Activated naive CD8-positive, alpha-beta T cell treated with anti-CD3 and anti-CD28 coated beads for 36 hours (primary cell): ENCODE data around the gene MINDY4. TPM values are rescaled to one million over a fixed set of nuclear protein-coding genes. Genes with fewer than 3 reads are reported as not detected.

ENCODE experiments used
- DNase-seq: peaks from one replicate; pipeline ENCODE4 v3.0.0; 2021
- H3K27ac Mint-ChIP-seq: one replicate; pipeline ENCODE4 v1.8.0; 2022; ENCODE audit warnings: mild to moderate bottlenecking, moderate library complexity, mixed read lengths
- H3K27me3 Mint-ChIP-seq: one replicate; pipeline ENCODE4 v1.8.0; 2022; ENCODE audit warnings: mild to moderate bottlenecking, mixed read lengths
- H3K36me3 Mint-ChIP-seq: one replicate; pipeline ENCODE4 v1.8.0; 2021; ENCODE audit warnings: mild to moderate bottlenecking, mixed read lengths
- H3K4me1 Mint-ChIP-seq: one replicate; pipeline ENCODE4 v1.8.0; 2021; ENCODE audit warnings: mixed read lengths
- H3K4me3 Mint-ChIP-seq: one replicate; pipeline ENCODE4 v1.8.0; 2022; ENCODE audit warnings: mild to moderate bottlenecking, moderate library complexity, mixed read lengths
- H3K9me3 Mint-ChIP-seq: one replicate; pipeline ENCODE4 v1.8.0; 2022; ENCODE audit warnings: mixed read lengths
- total RNA-seq, 2 experiments: library from RNA; stranded (reverse); gene quantifications; one replicate each; pipeline ENCODE4 v1.2.3, GENCODE V29; 2021

MINDY4 gene
- total RNA-seq, 2 experiments from 2014 or later, result 1.6 to 2.0 TPM

DNA sequence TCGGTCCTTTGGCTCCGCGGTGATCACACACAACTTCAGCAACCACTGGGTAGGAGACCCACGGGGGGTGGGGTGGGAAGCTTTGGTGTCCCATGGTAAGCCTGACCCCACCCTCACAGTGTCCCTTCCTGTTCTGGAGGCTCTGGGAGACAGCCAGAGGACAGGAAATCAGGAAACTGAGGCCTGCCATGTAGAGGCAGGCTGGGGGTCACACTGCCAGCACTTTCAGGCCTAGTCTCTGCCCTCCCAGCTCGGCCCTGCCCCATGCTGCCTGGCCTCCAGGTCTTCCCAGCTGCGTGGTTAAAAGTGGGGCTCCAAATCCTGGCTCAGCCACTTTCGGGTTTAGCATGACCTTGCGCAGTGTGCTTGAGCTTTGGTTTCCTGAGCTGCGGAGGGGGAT lies 151.4 kb downstream of the MINDY4 start:
- DNase-seq, result no peak
- Mint-ChIP-seq H3K27me3 (no peaks in the 10 kb centered on the region), H3K4me1 (no peaks in the 10 kb centered on the region), H3K36me3 (no peaks in the 10 kb centered on the region), H3K27ac (no peak overlapping the region), H3K9me3 (peaks cover 2% of the 10 kb centered on the region), H3K4me3 (no peak overlapping the region)

DNA sequence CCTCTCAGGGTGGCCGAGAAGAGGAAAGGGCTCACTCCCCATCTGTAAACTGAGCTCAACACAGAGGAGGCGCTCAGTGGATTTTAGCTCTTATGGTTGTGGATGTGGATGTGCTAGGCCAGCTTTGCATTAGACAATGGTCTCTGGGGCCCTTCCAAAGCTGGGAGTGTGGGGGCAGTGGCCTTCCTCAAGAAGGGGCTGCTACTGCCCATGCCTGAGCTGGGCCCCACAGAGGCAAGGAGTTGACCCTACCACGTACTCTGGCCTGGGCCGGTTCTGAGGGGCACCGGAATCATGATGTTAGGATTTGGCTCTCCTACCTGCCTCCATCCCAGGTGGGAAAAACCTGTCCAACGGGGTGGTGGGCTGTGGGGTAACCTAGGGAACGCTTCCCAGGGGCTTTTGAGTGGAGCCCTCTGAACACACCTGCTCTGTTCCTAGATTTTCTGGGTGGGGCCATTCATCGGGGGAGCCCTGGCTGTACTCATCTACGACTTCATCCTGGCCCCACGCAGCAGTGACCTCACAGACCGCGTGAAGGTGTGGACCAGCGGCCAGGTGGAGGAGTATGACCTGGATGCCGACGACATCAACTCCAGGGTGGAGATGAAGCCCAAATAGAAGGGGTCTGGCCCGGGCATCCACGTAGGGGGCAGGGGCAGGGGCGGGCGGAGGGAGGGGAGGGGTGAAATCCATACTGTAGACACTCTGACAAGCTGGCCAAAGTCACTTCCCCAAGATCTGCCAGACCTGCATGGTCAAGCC lies 152.0 kb downstream of the MINDY4 start:
- H3K27me3 Mint-ChIP-seq, result no peaks in the 10 kb centered on the region
- H3K27ac Mint-ChIP-seq, result no peak overlapping the region
- no peak overlapping the region for H3K4me3 Mint-ChIP-seq
- DNase-seq, result no peak
- H3K36me3 Mint-ChIP-seq, result no peaks in the 10 kb centered on the region
- no peaks in the 10 kb centered on the region for H3K4me1 Mint-ChIP-seq
- peaks cover 2% of the 10 kb centered on the region for H3K9me3 Mint-ChIP-seq

DNA sequence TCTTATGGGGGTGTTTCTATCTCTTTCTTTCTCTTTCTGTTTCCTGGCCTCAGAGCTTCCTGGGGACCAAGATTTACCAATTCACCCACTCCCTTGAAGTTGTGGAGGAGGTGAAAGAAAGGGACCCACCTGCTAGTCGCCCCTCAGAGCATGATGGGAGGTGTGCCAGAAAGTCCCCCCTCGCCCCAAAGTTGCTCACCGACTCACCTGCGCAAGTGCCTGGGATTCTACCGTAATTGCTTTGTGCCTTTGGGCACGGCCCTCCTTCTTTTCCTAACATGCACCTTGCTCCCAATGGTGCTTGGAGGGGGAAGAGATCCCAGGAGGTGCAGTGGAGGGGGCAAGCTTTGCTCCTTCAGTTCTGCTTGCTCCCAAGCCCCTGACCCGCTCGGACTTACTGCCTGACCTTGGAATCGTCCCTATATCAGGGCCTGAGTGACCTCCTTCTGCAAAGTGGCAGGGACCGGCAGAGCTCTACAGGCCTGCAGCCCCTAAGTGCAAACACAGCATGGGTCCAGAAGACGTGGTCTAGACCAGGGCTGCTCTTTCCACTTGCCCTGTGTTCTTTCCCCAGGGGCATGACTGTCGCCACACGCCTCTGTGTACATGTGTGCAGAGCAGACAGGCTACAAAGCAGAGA lies 152.7 kb downstream of the MINDY4 start:
- H3K36me3 Mint-ChIP-seq, result no peaks in the 10 kb centered on the region
- no peak overlapping the region for H3K27ac Mint-ChIP-seq
- peaks cover 2% of the 10 kb centered on the region for H3K9me3 Mint-ChIP-seq
- no peaks in the 10 kb centered on the region for H3K27me3 Mint-ChIP-seq
- no peak for DNase-seq
- H3K4me1 Mint-ChIP-seq, result no peaks in the 10 kb centered on the region
- H3K4me3 Mint-ChIP-seq, result no peak overlapping the region

DNA sequence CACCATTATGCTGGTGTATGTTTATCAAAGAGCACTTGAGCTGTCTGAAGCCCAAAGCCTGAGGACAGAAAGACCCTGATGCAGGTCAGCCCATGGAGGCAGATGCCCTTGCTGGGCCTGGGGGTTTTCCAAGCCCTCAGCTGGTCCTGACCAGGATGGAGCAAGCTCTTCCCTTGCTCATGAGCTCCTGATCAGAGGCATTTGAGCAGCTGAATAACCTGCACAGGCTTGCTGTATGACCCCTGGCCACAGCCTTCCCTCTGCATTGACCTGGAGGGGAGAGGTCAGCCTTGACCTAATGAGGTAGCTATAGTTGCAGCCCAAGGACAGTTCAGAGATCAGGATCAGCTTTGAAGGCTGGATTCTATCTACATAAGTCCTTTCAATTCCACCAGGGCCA lies 153.4 kb downstream of the MINDY4 start:
- H3K36me3 Mint-ChIP-seq, result no peaks in the 10 kb centered on the region
- H3K4me3 Mint-ChIP-seq, result no peak overlapping the region
- H3K4me1 Mint-ChIP-seq, result no peaks in the 10 kb centered on the region
- no peak for DNase-seq
- no peaks in the 10 kb centered on the region for H3K27me3 Mint-ChIP-seq
- H3K27ac Mint-ChIP-seq, result no peak overlapping the region
- H3K9me3 Mint-ChIP-seq, result peaks cover 2% of the 10 kb centered on the region

DNA sequence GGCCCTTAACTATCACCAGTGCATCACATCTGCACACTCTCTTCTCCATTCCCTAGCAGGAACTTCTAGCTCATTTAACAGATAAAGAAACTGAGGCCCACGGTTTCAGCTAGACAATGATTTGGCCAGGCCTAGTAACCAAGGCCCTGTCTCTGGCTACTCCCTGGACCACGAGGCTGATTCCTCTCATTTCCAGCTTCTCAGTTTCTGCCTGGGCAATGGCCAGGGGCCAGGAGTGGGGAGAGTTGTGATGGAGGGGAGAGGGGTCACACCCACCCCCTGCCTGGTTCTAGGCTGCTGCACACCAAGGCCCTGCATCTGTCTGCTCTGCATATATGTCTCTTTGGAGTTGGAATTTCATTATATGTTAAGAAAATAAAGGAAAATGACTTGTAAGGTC lies 153.9 kb downstream of the MINDY4 start:
- DNase-seq, result no peak
- Mint-ChIP-seq H3K4me1 (no peaks in the 10 kb centered on the region), H3K27ac (no peak overlapping the region), H3K36me3 (no peaks in the 10 kb centered on the region), H3K4me3 (no peak overlapping the region), H3K9me3 (peaks cover 2% of the 10 kb centered on the region), H3K27me3 (no peaks in the 10 kb centered on the region)

DNA sequence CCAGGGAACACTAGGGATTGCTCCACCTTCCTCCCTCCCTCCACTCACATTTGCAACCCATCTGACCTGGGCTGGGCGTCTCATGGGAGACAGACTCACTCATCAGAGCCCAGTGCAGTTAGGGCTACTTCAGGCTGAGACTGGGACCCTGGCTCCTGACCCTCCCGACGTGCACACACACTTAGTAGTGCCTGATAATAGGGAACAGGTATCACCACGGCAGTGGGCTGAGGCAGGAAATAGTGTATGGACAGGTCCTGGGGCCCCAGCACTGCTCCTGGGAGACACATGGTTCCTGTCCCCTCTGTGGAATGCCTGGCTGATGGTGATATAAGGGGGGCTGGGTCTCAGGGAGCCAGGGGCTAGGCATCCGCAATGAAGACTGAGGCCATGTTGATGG lies 154.7 kb downstream of the MINDY4 start:
- no peak for DNase-seq
- H3K9me3 Mint-ChIP-seq, result peaks cover 2% of the 10 kb centered on the region
- no peaks in the 10 kb centered on the region for H3K27me3 Mint-ChIP-seq
- no peak overlapping the region for H3K27ac Mint-ChIP-seq
- H3K4me1 Mint-ChIP-seq, result no peaks in the 10 kb centered on the region
- H3K36me3 Mint-ChIP-seq, result no peaks in the 10 kb centered on the region
- no peak overlapping the region for H3K4me3 Mint-ChIP-seq

DNA sequence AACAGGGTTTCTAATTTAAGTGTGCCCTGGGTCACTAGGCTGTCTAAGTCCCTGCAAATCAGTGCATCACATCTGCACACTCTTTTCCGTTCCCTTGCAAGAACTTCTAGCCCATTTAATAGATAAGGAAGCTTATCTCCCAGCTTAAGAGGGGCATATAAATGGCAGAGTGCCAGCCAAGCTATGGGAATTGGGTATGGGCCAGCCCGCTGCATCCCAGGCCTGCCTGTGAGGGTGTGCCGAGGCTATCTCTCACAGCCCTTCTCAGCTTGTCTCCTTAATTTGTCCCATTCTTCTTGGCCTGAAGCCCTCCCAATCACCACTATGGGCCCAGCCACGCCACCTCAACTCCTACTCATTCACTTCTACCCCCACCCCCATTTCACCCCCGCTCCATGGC lies 155.1 kb downstream of the MINDY4 start:
- Mint-ChIP-seq H3K36me3 (no peaks in the 10 kb centered on the region), H3K27me3 (no peaks in the 10 kb centered on the region), H3K4me3 (no peak overlapping the region), H3K27ac (no peak overlapping the region), H3K9me3 (peaks cover 2% of the 10 kb centered on the region), H3K4me1 (no peaks in the 10 kb centered on the region)
- no peak for DNase-seq

DNA sequence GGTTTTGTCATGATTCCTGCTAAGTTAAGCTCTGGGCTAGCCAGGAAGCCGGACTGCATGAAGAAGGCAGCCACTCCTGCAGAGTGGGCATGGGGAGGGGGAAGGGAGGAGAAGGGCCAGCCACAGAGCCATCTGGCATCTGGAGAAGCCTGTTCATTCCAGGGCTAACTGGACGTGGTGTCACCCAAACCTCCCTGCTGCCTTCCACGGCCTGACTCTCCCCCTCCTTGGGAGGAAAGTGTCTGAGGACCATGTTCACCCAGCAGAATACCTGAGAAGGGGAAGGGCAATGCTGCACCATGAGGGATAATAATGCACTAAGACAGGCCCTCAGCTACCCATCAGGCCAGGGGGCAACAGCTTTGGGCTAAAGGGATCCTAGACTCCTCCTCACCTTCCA lies 155.8 kb downstream of the MINDY4 start:
- H3K9me3 Mint-ChIP-seq, result peaks cover 2% of the 10 kb centered on the region
- H3K27me3 Mint-ChIP-seq, result no peaks in the 10 kb centered on the region
- no peak overlapping the region for H3K4me3 Mint-ChIP-seq

DNA sequence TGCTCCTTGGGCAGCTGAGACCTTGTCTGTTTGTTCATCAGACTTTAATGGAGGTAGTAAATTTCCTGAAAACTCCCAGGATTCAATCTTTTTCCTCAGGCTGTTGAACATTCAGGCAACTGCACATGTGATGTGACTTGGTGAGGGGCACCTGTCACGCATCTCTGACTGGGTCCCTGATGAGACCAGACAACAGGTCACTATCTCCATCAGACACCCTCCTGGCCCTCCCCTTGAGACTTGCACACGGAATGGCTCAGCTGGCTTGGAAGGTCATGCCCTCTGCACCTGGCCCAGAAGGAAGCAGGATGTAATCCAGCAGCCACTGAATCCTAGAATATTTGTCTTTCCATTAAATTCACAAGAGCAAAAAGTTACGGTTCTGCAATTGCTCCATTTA lies 156.3 kb downstream of the MINDY4 start:
- no peak overlapping the region for H3K4me3 Mint-ChIP-seq
- H3K36me3 Mint-ChIP-seq, result no peaks in the 10 kb centered on the region
- no peak overlapping the region for H3K27ac Mint-ChIP-seq
- peaks cover 2% of the 10 kb centered on the region for H3K9me3 Mint-ChIP-seq
- H3K4me1 Mint-ChIP-seq, result no peaks in the 10 kb centered on the region
- no peaks in the 10 kb centered on the region for H3K27me3 Mint-ChIP-seq
- no peak for DNase-seq

More for the DNA sequence above, 155.8 kb downstream of the MINDY4 start:
- Mint-ChIP-seq H3K4me1 (no peaks in the 10 kb centered on the region), H3K36me3 (no peaks in the 10 kb centered on the region), H3K27ac (no peak overlapping the region)
- no peak for DNase-seq

DNA sequence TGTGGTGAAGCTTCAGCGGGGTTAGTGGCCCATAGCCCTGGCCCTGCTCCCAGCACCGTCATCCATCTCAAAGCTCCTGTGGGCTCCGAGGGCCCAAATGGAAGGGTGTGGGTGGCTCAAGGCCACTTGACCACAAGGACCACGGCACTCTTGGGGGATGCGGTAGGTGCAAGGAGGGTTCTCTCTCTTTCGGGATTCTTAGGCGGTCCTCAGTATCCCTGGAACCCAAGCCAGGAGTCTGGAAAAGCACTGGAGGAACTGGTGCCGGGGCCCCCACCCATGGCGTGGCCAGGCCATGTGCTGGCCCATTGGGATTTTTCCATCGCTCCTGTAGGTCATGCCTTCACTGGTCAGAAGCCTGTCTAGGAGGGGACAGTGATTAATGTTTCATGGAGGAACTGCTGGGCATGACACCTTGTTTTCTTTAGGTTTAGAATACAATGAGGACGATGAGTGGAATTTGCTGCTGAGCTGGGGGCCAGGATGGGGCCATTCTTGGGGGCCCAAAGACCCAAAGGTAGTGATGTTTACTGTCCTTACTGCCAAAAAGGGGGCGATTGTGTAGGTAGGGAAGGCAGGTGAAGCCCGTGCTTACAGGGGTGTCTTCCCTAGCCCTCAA lies 157.1 kb downstream of the MINDY4 start:
- no peaks in the 10 kb centered on the region for H3K27me3 Mint-ChIP-seq

DNA sequence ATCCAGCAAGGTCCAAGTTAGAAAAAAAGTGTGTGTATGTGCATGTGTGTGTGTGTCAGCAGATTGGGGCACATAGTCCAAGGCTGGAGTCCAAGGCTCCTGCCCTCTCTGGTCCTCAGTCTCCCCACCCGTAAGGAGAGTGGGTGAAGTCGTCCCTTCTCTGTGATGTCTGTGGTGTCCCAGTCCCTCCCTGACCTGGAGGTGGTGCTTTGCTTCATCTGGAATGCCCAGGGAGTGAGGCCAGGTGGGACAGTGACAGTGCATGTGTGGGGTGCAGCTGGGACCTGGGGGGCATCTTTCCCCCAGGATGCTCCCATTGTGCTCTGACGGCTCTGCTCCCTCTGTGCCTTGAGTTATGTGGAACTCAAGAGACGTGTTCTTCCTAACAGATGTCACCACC lies 158.5 kb downstream of the MINDY4 start:
- Mint-ChIP-seq H3K36me3 (no peaks in the 10 kb centered on the region), H3K27me3 (no peaks in the 10 kb centered on the region), H3K4me3 (no peak overlapping the region), H3K27ac (no peak overlapping the region), H3K9me3 (peaks cover 2% of the 10 kb centered on the region), H3K4me1 (no peaks in the 10 kb centered on the region)
- DNase-seq, result no peak

More for the DNA sequence above, 157.1 kb downstream of the MINDY4 start:
- Mint-ChIP-seq H3K4me1 (no peaks in the 10 kb centered on the region), H3K4me3 (no peak overlapping the region), H3K27ac (no peak overlapping the region), H3K9me3 (peaks cover 2% of the 10 kb centered on the region), H3K36me3 (no peaks in the 10 kb centered on the region)
- DNase-seq, result no peak

DNA sequence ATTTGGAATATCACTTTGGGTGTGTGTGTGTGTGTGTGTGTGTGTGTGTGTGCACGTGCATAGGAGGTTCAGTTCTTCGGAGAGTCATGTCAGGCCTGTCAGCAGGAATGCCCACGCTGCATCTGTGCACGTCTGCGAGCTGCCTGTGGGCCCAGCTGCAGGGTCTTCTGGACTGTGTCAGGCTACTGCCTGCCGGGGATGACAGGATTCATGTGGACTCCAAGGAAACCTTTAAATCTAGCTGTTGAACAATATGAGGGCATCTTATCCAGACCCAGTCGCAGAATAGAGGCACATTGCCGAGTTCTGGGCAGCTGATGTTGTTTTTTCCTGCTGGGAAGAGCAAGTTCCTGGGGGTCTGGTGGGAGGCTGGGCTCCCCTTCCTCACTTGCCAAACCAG lies 159.4 kb downstream of the MINDY4 start:
- Mint-ChIP-seq H3K4me1 (no peaks in the 10 kb centered on the region), H3K9me3 (peaks cover 2% of the 10 kb centered on the region), H3K4me3 (no peak overlapping the region), H3K27ac (no peak overlapping the region), H3K36me3 (no peaks in the 10 kb centered on the region), H3K27me3 (no peaks in the 10 kb centered on the region)
- DNase-seq, result no peak

DNA sequence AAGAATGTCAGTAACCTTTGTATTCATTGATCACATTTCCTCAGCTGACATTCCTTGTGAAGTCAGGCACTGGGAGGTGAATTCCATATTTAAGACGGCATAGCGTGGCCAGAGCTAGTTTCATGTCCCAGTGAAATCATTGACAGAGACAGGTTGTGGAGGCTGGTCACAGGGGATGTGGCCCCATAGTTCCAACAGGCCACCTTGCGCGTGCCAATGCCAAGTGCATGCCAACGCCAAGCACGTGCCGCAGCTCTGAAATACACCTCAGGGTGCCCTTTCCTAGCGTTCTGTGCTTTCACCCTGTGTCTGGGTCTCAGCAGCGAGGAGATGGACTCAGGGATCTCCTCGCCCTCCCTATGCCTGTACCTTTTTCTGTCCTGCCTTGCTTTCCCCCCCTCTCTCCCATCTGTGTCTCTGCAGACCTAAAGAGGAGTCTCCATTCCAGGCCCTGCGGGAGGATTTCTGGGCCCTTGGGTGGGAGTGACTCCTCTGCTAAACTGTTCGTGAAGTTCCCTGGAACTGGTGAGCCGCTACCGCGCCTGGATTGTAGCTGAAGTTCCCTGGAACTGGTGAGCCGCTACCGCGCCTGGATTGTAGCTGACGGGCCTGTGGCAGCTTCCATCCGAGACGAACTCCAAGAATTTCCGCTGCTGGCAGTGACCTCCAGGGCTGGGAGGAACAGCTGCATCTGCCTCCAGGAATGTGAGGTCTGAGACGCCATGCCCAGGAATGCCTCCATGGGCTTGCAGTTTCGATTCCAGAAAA lies 160.1 kb downstream of the MINDY4 start:
- Mint-ChIP-seq H3K4me3 (no peak overlapping the region), H3K4me1 (no peaks in the 10 kb centered on the region), H3K9me3 (peaks cover 2% of the 10 kb centered on the region), H3K27ac (no peak overlapping the region), H3K36me3 (no peaks in the 10 kb centered on the region), H3K27me3 (no peaks in the 10 kb centered on the region)
- DNase-seq, result no peak

DNA sequence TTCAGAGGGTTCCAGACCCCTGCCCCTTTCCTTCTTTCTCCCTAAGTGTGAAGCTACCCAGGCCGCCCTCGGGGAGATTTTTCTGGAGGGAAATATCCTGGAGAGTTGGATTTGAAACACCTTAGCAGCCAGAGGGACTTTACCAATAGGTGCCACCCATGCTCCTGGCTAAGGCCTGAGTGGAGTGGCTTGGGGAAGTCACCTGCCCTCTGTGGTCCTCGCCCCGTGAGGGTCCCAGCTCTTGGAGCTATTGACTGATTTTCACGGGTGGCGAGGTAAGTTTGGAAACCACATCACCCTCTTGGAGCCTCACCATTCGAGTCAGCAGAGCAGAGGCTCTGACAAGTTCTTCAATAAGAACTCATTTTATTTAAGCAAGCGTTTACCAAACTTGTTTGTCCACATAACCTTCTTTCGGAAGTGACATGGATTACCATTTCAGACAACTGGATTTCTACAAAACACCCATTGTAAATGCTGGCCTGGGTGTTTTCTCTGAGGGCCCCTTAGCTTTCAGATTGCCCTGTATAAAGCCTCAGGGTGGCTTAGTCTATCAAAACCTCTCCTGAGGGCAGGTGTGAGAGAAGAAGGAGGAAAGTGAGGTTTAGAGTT lies 160.8 kb downstream of the MINDY4 start:
- DNase-seq, result no peak
- Mint-ChIP-seq H3K4me3 (no peak overlapping the region), H3K9me3 (peaks cover 2% of the 10 kb centered on the region), H3K36me3 (no peaks in the 10 kb centered on the region), H3K27me3 (no peaks in the 10 kb centered on the region), H3K4me1 (no peaks in the 10 kb centered on the region), H3K27ac (no peak overlapping the region)

DNA sequence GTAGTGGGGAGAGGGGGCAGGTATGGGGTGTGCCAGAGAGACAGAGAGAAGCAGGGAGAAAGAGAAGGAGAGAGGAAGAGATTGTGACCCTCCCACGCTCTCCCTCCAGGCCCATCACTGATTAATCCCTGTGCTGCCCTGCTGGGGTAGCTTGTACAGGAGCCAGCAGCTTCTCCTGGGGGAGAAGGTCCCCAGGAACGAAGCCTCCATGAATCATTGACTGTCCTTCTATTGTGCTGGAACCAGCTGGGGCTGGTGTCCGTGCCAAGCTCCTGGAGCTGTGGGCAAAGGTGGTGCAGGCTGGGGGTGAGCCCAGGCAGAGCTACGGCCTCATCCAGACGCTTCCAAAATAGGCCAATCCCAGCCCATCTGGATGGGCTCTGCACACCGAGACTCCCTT lies 161.3 kb downstream of the MINDY4 start:
- Mint-ChIP-seq H3K4me3 (no peak overlapping the region), H3K27ac (no peak overlapping the region), H3K9me3 (no peaks in the 10 kb centered on the region), H3K4me1 (no peaks in the 10 kb centered on the region), H3K27me3 (peaks cover 2% of the 10 kb centered on the region), H3K36me3 (no peaks in the 10 kb centered on the region)
- DNase-seq, result no peak
